Activated naive CD8-positive, alpha-beta T cell treated with anti-CD3 and anti-CD28 coated beads for 36 hours (primary cell): Measurements from ENCODE around the gene GPBP1L1. TPM values are rescaled to one million over a fixed set of nuclear protein-coding genes. Genes with fewer than 3 reads are reported as not detected.
"Not testable (repeated sequence)": the region's sequence is repeated elsewhere in the genome, so short reads cannot be mapped to it uniquely, and the experiment has no call there.

ENCODE experiments used
- DNase-seq: peaks from one replicate; pipeline ENCODE4 v3.0.0; 2021
- H3K27ac Mint-ChIP-seq: one replicate; pipeline ENCODE4 v1.8.0; 2022; ENCODE audit warnings: mild to moderate bottlenecking, moderate library complexity, mixed read lengths
- H3K27me3 Mint-ChIP-seq: one replicate; pipeline ENCODE4 v1.8.0; 2022; ENCODE audit warnings: mild to moderate bottlenecking, mixed read lengths
- H3K36me3 Mint-ChIP-seq: one replicate; pipeline ENCODE4 v1.8.0; 2021; ENCODE audit warnings: mild to moderate bottlenecking, mixed read lengths
- H3K4me1 Mint-ChIP-seq: one replicate; pipeline ENCODE4 v1.8.0; 2021; ENCODE audit warnings: mixed read lengths
- H3K4me3 Mint-ChIP-seq: one replicate; pipeline ENCODE4 v1.8.0; 2022; ENCODE audit warnings: mild to moderate bottlenecking, moderate library complexity, mixed read lengths
- H3K9me3 Mint-ChIP-seq: one replicate; pipeline ENCODE4 v1.8.0; 2022; ENCODE audit warnings: mixed read lengths
- total RNA-seq, 2 experiments: library from RNA; stranded (reverse); gene quantifications; one replicate each; pipeline ENCODE4 v1.2.3, GENCODE V29; 2021

The GPBP1L1 gene
- total RNA-seq, 2 experiments from 2014 or later = 82.4 to 90.5 TPM

DNA sequence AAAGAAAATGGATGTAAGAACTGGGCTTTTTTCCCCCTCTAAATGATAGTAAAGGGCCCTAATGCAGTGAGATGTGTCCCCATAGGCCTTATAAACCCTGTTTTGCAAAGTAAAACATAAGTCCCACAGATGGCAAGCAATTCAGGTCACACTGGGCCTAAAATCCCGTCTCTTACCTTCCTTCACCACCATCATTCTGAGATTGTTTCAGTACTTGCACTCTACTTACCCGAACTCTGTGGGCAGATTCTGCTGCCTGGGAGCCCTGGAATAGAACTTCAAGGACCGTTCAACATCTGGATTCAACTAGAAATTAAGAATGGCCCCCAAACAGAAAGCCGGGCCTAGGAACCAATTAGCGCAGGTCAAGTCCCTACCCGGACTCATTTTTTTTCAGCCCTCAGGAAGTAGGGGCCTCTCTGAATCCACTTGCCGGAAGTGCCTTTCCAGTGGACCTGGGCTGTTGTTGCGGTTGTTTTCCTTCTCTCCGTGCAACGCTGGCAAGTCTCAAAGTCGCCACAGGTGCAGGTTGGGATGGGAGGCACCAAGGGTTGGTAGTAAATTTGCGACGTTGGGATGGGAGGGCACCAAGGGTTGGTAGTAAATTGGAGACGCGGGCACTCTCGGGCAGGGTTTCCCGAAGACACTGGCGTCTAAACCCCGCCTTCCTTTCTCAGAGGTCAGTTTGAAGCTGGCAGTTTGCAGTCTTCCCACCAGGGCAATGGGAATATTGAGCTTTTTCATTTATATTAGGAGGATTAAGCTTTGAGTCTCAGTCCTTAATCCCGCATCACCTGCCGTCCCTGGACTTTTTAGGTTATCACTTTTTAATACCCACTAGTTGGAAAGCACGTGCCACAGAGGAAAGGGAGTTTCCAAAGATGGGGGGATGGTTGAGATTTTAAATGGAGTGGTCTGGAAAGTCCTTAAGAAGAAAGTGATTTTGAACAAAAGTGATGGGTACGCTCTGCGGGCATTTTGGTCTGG lies 1.7 kb upstream of the GPBP1L1 start, which contains the start of gene TMEM69:
TMEM69 (plus strand) TSS at position 428 of the 987 bp plus-strand sequence. CDS start 2,888 bp downstream, outside the sequence.
- H3K4me3 Mint-ChIP-seq = peak within 1 kb of the TSS; percentile 98
- peaks cover 43% of the 10 kb centered on the region for H3K36me3 Mint-ChIP-seq
- peak within 1 kb of the TSS; percentile 99 for H3K27ac Mint-ChIP-seq
- DNase-seq = peak; percentile 77
- no peaks in the 10 kb centered on the region for H3K27me3 Mint-ChIP-seq
- H3K4me1 Mint-ChIP-seq = peaks cover 41% of the 10 kb centered on the region
- no peaks in the 10 kb centered on the region for H3K9me3 Mint-ChIP-seq

DNA sequence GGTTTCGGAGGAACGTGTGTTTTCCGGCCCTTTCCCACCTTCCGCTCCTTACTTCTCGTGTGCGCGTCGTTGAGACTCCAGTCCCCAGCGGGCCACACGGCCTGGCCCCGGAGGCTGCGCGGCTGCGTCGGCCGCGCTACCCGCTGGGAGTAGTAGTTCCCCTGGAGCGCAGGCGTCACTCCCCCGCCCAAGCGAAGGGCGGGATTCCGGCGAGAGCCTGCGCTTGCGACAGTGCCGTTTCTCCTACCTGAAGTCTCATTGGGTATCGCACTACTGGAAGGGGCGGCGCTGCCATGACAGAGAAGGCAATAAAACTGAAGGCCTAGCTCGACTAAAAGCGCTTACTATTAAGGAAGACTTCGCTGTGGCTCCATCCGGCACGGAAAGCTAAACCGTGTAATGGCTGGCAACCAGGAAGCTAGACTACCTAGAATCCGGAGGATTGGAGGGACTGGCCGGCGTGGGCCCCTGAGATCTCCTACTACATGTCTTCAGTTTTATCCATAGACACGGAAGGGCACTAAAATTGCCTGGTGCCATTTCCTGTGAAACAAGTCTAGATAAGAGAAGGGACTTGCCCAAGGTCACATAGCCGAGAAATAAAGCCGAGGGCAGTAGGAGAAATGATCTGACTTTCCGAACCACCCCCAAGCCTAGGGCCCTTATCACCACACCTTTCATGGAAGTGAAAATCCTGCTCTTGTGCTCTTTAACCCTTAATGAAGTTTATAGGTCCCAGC lies 851 bp upstream of the GPBP1L1 start:
- Mint-ChIP-seq H3K9me3 (no peaks in the 10 kb centered on the region), H3K4me3 (peak overlapping the region; percentile 98), H3K27ac (peak overlapping the region; percentile 99), H3K4me1 (peaks cover 45% of the 10 kb centered on the region), H3K27me3 (no peaks in the 10 kb centered on the region), H3K36me3 (peaks cover 39% of the 10 kb centered on the region)
- DNase-seq = peak; percentile 98

- Mint-ChIP-seq H3K27ac (peak overlapping the region; percentile 99), H3K27me3 (no peaks in the 10 kb centered on the region), H3K36me3 (peaks cover 36% of the 10 kb centered on the region), H3K4me3 (peak overlapping the region; percentile 98), H3K9me3 (no peaks in the 10 kb centered on the region), H3K4me1 (peaks cover 47% of the 10 kb centered on the region)
- peak; percentile 58 for DNase-seq
These were observed 382 bp downstream of the GPBP1L1 start for GRCh38 chr1:45686015-45686287.

GRCh38 chr1:45685308-45686014 lies 872 bp downstream of the GPBP1L1 start:
- no peaks in the 10 kb centered on the region for H3K9me3 Mint-ChIP-seq
- no peaks in the 10 kb centered on the region for H3K27me3 Mint-ChIP-seq
- peak overlapping the region; percentile 98 for H3K4me3 Mint-ChIP-seq
- H3K36me3 Mint-ChIP-seq = peaks cover 34% of the 10 kb centered on the region
- no peak for DNase-seq
- H3K4me1 Mint-ChIP-seq = peaks cover 49% of the 10 kb centered on the region
- peak overlapping the region; percentile 99 for H3K27ac Mint-ChIP-seq

GRCh38 chr1:45684402-45684801 lies 1.9 kb downstream of the GPBP1L1 start:
- peak overlapping the region; percentile 98 for H3K4me3 Mint-ChIP-seq
- no peaks in the 10 kb centered on the region for H3K27me3 Mint-ChIP-seq
- no peaks in the 10 kb centered on the region for H3K9me3 Mint-ChIP-seq
- no peak for DNase-seq
- no peak overlapping the region for H3K27ac Mint-ChIP-seq
- peaks cover 50% of the 10 kb centered on the region for H3K4me1 Mint-ChIP-seq
- H3K36me3 Mint-ChIP-seq = peaks cover 23% of the 10 kb centered on the region

GRCh38 chr1:45682942-45683341 lies 3.4 kb downstream of the GPBP1L1 start:
- H3K27me3 Mint-ChIP-seq = no peaks in the 10 kb centered on the region
- H3K4me1 Mint-ChIP-seq = peaks cover 55% of the 10 kb centered on the region
- no peak overlapping the region for H3K27ac Mint-ChIP-seq
- H3K36me3 Mint-ChIP-seq = peaks cover 13% of the 10 kb centered on the region
- no peaks in the 10 kb centered on the region for H3K9me3 Mint-ChIP-seq
- no peak for DNase-seq
- H3K4me3 Mint-ChIP-seq = no peak overlapping the region

DNA sequence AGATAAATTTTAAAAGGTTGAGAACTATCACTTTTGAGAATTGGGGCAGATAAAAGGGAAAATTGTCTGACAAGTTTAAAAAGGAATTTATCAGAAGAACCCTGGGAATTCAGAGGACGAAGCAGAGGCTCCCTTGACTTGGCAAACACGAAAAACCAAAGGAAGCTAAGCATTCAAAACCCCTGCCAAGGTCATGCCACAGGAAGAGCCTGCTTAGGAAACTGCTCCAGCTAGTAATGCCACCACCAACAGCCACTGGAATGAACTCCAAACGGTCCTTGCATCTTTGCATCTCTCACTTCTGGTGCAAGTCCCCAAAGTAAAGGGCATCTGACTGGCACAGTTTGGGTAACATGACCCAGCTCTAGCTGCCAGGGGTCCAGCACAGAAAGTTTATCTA lies 7.2 kb downstream of the GPBP1L1 start:
- H3K9me3 Mint-ChIP-seq = no peaks in the 10 kb centered on the region
- H3K36me3 Mint-ChIP-seq = peaks cover 7% of the 10 kb centered on the region
- no peak overlapping the region for H3K27ac Mint-ChIP-seq
- peaks cover 61% of the 10 kb centered on the region for H3K4me1 Mint-ChIP-seq
- no peak for DNase-seq
- H3K4me3 Mint-ChIP-seq = no peak overlapping the region
- H3K27me3 Mint-ChIP-seq = no peaks in the 10 kb centered on the region

GRCh38 chr1:45678489-45678888 lies 7.8 kb downstream of the GPBP1L1 start:
- H3K4me1 Mint-ChIP-seq = peaks cover 59% of the 10 kb centered on the region
- no peak overlapping the region for H3K27ac Mint-ChIP-seq
- H3K4me3 Mint-ChIP-seq = no peak overlapping the region
- DNase-seq = no peak
- H3K36me3 Mint-ChIP-seq = peaks cover 7% of the 10 kb centered on the region
- H3K9me3 Mint-ChIP-seq = no peaks in the 10 kb centered on the region
- no peaks in the 10 kb centered on the region for H3K27me3 Mint-ChIP-seq

DNA sequence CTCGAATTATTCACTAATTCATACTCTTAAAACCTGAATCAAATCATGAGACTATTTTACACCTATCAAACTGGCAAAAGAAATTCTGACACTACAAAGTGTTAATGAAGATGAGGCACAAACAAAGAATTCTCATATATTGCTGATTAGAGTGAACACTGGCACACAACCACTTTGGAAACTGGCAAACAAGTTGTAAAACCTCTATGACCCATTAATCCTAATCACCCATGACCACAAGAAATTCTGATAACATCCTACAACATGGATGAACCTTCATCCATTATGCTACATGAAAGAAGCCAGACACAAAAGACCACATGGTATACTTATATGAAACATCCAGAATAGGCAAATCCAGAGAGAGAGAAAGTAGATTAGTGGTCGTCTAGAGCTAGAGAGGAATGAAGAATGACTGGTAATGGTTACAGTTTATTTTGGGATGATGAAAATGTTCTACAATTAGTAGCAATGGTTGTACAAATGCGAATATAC lies 8.5 kb downstream of the GPBP1L1 start:
- no peaks in the 10 kb centered on the region for H3K27me3 Mint-ChIP-seq
- H3K4me3 Mint-ChIP-seq = no peak overlapping the region
- peaks cover 9% of the 10 kb centered on the region for H3K36me3 Mint-ChIP-seq
- H3K4me1 Mint-ChIP-seq = peaks cover 61% of the 10 kb centered on the region
- H3K9me3 Mint-ChIP-seq = no peaks in the 10 kb centered on the region
- no peak overlapping the region for H3K27ac Mint-ChIP-seq
- DNase-seq = no peak

DNA sequence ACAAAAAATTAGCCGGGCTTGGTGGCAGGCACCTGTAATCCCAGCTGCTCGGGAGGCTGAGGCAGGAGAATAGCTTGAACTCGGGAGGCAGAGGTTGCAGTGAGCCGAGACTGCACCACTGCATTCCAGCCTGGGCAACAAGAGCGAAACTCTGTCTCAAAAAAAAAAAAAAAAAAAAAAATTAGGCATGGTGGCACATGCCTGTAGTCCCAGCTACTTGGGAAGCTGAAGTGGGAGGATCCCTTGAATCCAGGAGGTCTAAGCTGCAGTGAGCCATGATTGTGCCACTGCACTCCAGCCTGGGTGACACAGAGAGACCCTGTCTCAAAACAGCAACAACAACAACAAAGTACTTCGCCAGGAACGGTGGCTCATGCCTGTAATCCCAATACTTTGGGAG lies 9.8 kb downstream of the GPBP1L1 start:
- not testable (repeated sequence) for H3K27ac Mint-ChIP-seq, H3K4me3 Mint-ChIP-seq, H3K9me3 Mint-ChIP-seq, DNase-seq, H3K27me3 Mint-ChIP-seq
- peaks cover 13% of the 10 kb centered on the region for H3K36me3 Mint-ChIP-seq
- H3K4me1 Mint-ChIP-seq = peaks cover 54% of the 10 kb centered on the region

- no peak overlapping the region for H3K27ac Mint-ChIP-seq
- peaks cover 12% of the 10 kb centered on the region for H3K36me3 Mint-ChIP-seq
- DNase-seq = no peak
- no peak overlapping the region for H3K4me3 Mint-ChIP-seq
- H3K4me1 Mint-ChIP-seq = peaks cover 50% of the 10 kb centered on the region
- H3K9me3 Mint-ChIP-seq = no peaks in the 10 kb centered on the region
- no peaks in the 10 kb centered on the region for H3K27me3 Mint-ChIP-seq
These were observed 11.9 kb downstream of the GPBP1L1 start for GRCh38 chr1:45674478-45674877.

DNA sequence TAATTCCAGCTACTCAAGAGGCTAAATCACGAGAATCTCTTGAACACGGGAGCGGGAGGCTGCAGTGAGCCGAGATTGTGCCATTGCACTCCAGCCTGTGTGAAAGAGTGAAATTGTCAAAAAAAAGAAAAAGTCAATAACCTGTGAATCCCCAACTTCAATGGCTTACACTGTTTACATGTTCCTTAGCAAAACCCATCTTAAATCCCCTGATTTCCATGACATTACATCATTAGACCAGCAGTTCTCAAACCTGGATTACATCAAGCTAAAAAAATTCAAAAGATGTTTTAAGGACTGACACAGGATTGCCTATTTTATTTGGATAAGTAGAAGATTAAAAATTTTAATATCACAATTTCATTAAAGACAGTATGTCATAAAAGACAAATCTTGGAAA lies 12.4 kb downstream of the GPBP1L1 start:
- Mint-ChIP-seq H3K4me3 (no peak overlapping the region), H3K9me3 (no peaks in the 10 kb centered on the region), H3K4me1 (peaks cover 48% of the 10 kb centered on the region), H3K36me3 (peaks cover 12% of the 10 kb centered on the region), H3K27me3 (no peaks in the 10 kb centered on the region), H3K27ac (no peak overlapping the region)
- no peak for DNase-seq

- H3K4me1 Mint-ChIP-seq = peaks cover 44% of the 10 kb centered on the region
- no peak overlapping the region for H3K4me3 Mint-ChIP-seq
- no peaks in the 10 kb centered on the region for H3K27me3 Mint-ChIP-seq
- no peak for DNase-seq
- peaks cover 22% of the 10 kb centered on the region for H3K36me3 Mint-ChIP-seq
- H3K27ac Mint-ChIP-seq = no peak overlapping the region
- no peaks in the 10 kb centered on the region for H3K9me3 Mint-ChIP-seq
These were observed 16.3 kb downstream of the GPBP1L1 start for GRCh38 chr1:45669859-45670655.

GRCh38 chr1:45669379-45669778 lies 17.0 kb downstream of the GPBP1L1 start:
- no peak overlapping the region for H3K27ac Mint-ChIP-seq
- no peak for DNase-seq
- no peaks in the 10 kb centered on the region for H3K9me3 Mint-ChIP-seq
- H3K27me3 Mint-ChIP-seq = no peaks in the 10 kb centered on the region
- no peak overlapping the region for H3K4me3 Mint-ChIP-seq
- H3K36me3 Mint-ChIP-seq = peaks cover 25% of the 10 kb centered on the region
- H3K4me1 Mint-ChIP-seq = peaks cover 40% of the 10 kb centered on the region
